SK-N-MC (cell line): Measurements from ENCODE around the gene NFE2.

Experiments used
- EZH2 ChIP-seq: fragments of 200-600 bp; sonication (generic); IDR thresholded peaks from one replicate; pipeline ENCODE4 v1.6.1; 2017; ENCODE audit warnings: antibody characterized with exemption
- FOXP2 ChIP-seq: optimal IDR thresholded peaks from 2 replicates; pipeline ENCODE3; 2011; ENCODE audit warnings: mild to moderate bottlenecking, moderate library complexity; ENCODE audit not compliant: insufficient read depth; ENCODE audit errors: extremely low read length, control extremely low read depth
- POLR2AphosphoS5 ChIP-seq: IDR thresholded peaks from 2 replicates; pipeline ENCODE4 v1.6.1; 2012; ENCODE audit warnings: mild to moderate bottlenecking, low read depth, low read length, borderline replicate concordance

DNA sequence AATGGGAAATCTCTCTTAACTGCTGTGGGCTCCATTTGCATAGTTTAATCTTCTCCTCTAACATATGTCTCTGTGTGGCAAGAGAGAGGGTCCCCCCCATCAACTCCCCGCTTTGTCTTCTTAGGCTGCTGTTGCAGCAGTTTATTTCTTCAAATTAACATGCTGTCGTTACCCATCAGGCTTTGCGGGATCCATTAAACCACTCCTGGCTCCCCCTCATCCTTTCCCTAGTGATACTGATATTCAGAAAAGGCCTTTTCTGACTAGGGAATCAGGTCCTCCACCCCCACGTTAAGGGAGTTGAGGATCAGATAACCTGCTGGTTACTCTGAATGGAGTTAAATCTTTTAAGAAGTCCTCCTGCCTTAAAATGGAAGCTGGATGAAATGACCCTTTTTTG is 48.2 kb upstream of the NFE2 start:
- no peak for TF ChIP-seq EZH2
- no peak for TF ChIP-seq POLR2AphosphoS5
- no peak for TF ChIP-seq FOXP2
